H9 (cell line): ENCODE data around the gene TSPAN18. TPM values are rescaled to one million over a fixed set of nuclear protein-coding genes. Genes with fewer than 3 reads are reported as not detected.

Experiments used
- DNase-seq: peaks from one replicate; pipeline ENCODE4 v3.0.0-alpha.2; 2017
- H2AFZ ChIP-seq: one replicate; pipeline ENCODE4 v1.6.1; 2013; ENCODE audit warnings: mild to moderate bottlenecking, low read length, control low read depth, moderate library complexity
- H2AK5ac ChIP-seq: 2 replicates; pipeline ENCODE4 v1.6.1; 2013; ENCODE audit warnings: low read length, control low read depth, mixed read lengths; ENCODE audit not compliant: insufficient read length
- H2BK120ac ChIP-seq: one replicate; pipeline ENCODE4 v1.6.1; 2013; ENCODE audit warnings: low read depth, mild to moderate bottlenecking, low read length, control low read depth, inconsistent platforms; ENCODE audit not compliant: poor library complexity, severe bottlenecking
- H2BK12ac ChIP-seq: 2 replicates; pipeline ENCODE4 v1.6.1; 2013; ENCODE audit warnings: low read length, control low read depth, mixed read lengths, low read depth; ENCODE audit not compliant: insufficient read length
- H2BK15ac ChIP-seq: 2 replicates; pipeline ENCODE4 v1.6.1; 2013; ENCODE audit warnings: low read depth, low read length, control low read depth
- H2BK20ac ChIP-seq: one replicate; pipeline ENCODE4 v1.6.1; 2013; ENCODE audit warnings: low read depth, mild to moderate bottlenecking, low read length, control low read depth, inconsistent platforms; ENCODE audit not compliant: poor library complexity, severe bottlenecking
- H2BK5ac ChIP-seq: 2 replicates; pipeline ENCODE4 v1.6.1; 2013; ENCODE audit warnings: low read length, control low read depth, mixed read lengths; ENCODE audit not compliant: insufficient read length
- H3K14ac ChIP-seq: 2 replicates; pipeline ENCODE4 v1.6.1; 2013; ENCODE audit warnings: low read length, control low read depth; ENCODE audit not compliant: insufficient read depth
- H3K18ac ChIP-seq: 2 replicates; pipeline ENCODE4 v1.6.1; 2013; ENCODE audit warnings: low read depth, mild to moderate bottlenecking, mixed read lengths, low read length, control low read depth; ENCODE audit not compliant: insufficient read length
- H3K23ac ChIP-seq: 2 replicates; pipeline ENCODE4 v1.6.1; 2013; ENCODE audit warnings: low read length, control low read depth, mixed read lengths, low read depth; ENCODE audit not compliant: insufficient read length
- H3K23me2 ChIP-seq: 2 replicates; pipeline ENCODE4 v1.6.1; 2013; ENCODE audit warnings: low read depth, mild to moderate bottlenecking, mixed read lengths, low read length, control low read depth; ENCODE audit not compliant: insufficient read length, poor library complexity, severe bottlenecking
- H3K27ac ChIP-seq: 2 replicates; pipeline ENCODE4 v1.5.1; 2013; ENCODE audit warnings: low read length, control low read depth, mixed read lengths, low read depth; ENCODE audit not compliant: insufficient read length
- H3K27me3 ChIP-seq: 2 replicates; pipeline ENCODE4 v1.6.1; 2013; ENCODE audit warnings: low read length, control low read depth, inconsistent platforms; ENCODE audit not compliant: insufficient read depth
- H3K4ac ChIP-seq: 2 replicates; pipeline ENCODE4 v1.6.1; 2013; ENCODE audit warnings: low read depth, mild to moderate bottlenecking, control low read depth, inconsistent platforms, low read length, moderate library complexity
- H3K4me1 ChIP-seq: 2 replicates; pipeline ENCODE4 v1.6.1; 2013; ENCODE audit warnings: low read length, control low read depth, inconsistent platforms; ENCODE audit not compliant: insufficient read depth
- H3K4me2 ChIP-seq: 2 replicates; pipeline ENCODE4 v1.6.1; 2013; ENCODE audit warnings: low read length, control low read depth, mixed read lengths; ENCODE audit not compliant: insufficient read length, insufficient read depth
- H3K56ac ChIP-seq: 2 replicates; pipeline ENCODE4 v1.6.1; 2013; ENCODE audit warnings: low read depth, mild to moderate bottlenecking, mixed read lengths, low read length, control low read depth; ENCODE audit not compliant: insufficient read length
- H3K79me1 ChIP-seq: 2 replicates; pipeline ENCODE4 v1.6.1; 2013; ENCODE audit warnings: low read depth, mild to moderate bottlenecking, moderate library complexity, low read length, control low read depth, inconsistent platforms; ENCODE audit not compliant: insufficient read depth, poor library complexity, severe bottlenecking
- H3K79me2 ChIP-seq: 2 replicates; pipeline ENCODE4 v1.6.1; 2013; ENCODE audit warnings: low read length, control low read depth, inconsistent platforms; ENCODE audit not compliant: insufficient read depth
- H3K9ac ChIP-seq: 2 replicates; pipeline ENCODE4 v1.6.1; 2013; ENCODE audit warnings: low read length, control low read depth, mixed read lengths; ENCODE audit not compliant: insufficient read length; ENCODE audit errors: extremely low read depth
- H3K9me3 ChIP-seq: one replicate; pipeline ENCODE4 v1.6.1; 2013; ENCODE audit warnings: low read depth, low read length, inconsistent platforms; ENCODE audit not compliant: control insufficient read depth
- H3T11ph ChIP-seq: one replicate; pipeline ENCODE4 v1.6.1; 2013; ENCODE audit warnings: mild to moderate bottlenecking, low read length, control low read depth, inconsistent platforms
- H4K20me1 ChIP-seq: one replicate; pipeline ENCODE4 v1.6.1; 2013; ENCODE audit not compliant: control insufficient read depth, insufficient read length, insufficient read depth
- H4K5ac ChIP-seq: 2 replicates; pipeline ENCODE4 v1.6.1; 2013; ENCODE audit warnings: low read depth, mild to moderate bottlenecking, mixed read lengths, low read length, control low read depth; ENCODE audit not compliant: insufficient read length
- H4K8ac ChIP-seq: replicated peaks from 2 replicates; pipeline ENCODE4 v1.6.1; 2013; ENCODE audit warnings: low read length, control low read depth, mixed read lengths, low read depth; ENCODE audit not compliant: insufficient read length
- H4K91ac ChIP-seq: 2 replicates; pipeline ENCODE4 v1.6.1; 2013; ENCODE audit warnings: low read depth, mild to moderate bottlenecking, moderate library complexity, mixed read lengths, low read length, control low read depth; ENCODE audit not compliant: insufficient read length
- H3K27ac Mint-ChIP-seq, 3 experiments: 2 replicates in 2 of 3; 3 replicates in 1 of 3; pipeline ENCODE4 v1.8.0; 2020 to 2021; ENCODE audit warnings: mixed read lengths in 3 of 3, mild to moderate bottlenecking in 1 of 3, moderate library complexity in 1 of 3
- H3K27me3 Mint-ChIP-seq: 2 replicates; pipeline ENCODE4 v1.8.0; 2021; ENCODE audit warnings: low read depth, mild to moderate bottlenecking, moderate library complexity, mixed read lengths
- H3K36me3 Mint-ChIP-seq, 3 experiments: 2 replicates in 2 of 3; 3 replicates in 1 of 3; pipeline ENCODE4 v1.8.0; 2020 to 2021; ENCODE audit warnings: low read depth in 3 of 3, mixed read lengths in 3 of 3; ENCODE audit not compliant: insufficient read depth in 1 of 3
- H3K4me1 Mint-ChIP-seq, 2 experiments: 2 replicates each; pipeline ENCODE4 v1.8.0; 2020; ENCODE audit warnings: mixed read lengths in 2 of 2
- H3K4me3 Mint-ChIP-seq, 2 experiments: 2 replicates in 1 of 2; 3 replicates in 1 of 2; pipeline ENCODE4 v1.8.0; 2020 to 2021; ENCODE audit warnings: mild to moderate bottlenecking in 2 of 2, mixed read lengths in 2 of 2, moderate library complexity in 1 of 2
- H3K9me3 Mint-ChIP-seq, 2 experiments: 2 replicates in 1 of 2; 3 replicates in 1 of 2; pipeline ENCODE4 v1.8.0; 2020; ENCODE audit warnings: mild to moderate bottlenecking in 2 of 2, mixed read lengths in 2 of 2, moderate library complexity in 1 of 2
- WGBS: extraction: QIAGEN DNeasy Blood & Tissue Kit; methylation state at CpG from one replicate; pipeline ENCODE4 v1.1.7; 2013; ENCODE audit warnings: missing lambda C conversion rate, low lambda C conversion rate, mixed read lengths; ENCODE audit not compliant: insufficient read length; ENCODE audit errors: extremely low coverage; 5-methylcytosine and 5-hydroxymethylcytosine counted together
- total RNA-seq: library from RNA; stranded (reverse); gene quantifications from 2 replicates; pipeline ENCODE4 v1.2.1, GENCODE V29; 2021
- TF ChIP-seq, protein P1 (sequence below): fragments of 200-600 bp; sonication (generic); conservative IDR thresholded peaks from 3 replicates; pipeline ENCODE4 v1.8.0; 2021; ENCODE audit warnings: antibody characterized with exemption, mild to moderate bottlenecking

TSPAN18 gene
- total RNA-seq, 1 experiment from 2014 or later: 25.3 TPM

DNA sequence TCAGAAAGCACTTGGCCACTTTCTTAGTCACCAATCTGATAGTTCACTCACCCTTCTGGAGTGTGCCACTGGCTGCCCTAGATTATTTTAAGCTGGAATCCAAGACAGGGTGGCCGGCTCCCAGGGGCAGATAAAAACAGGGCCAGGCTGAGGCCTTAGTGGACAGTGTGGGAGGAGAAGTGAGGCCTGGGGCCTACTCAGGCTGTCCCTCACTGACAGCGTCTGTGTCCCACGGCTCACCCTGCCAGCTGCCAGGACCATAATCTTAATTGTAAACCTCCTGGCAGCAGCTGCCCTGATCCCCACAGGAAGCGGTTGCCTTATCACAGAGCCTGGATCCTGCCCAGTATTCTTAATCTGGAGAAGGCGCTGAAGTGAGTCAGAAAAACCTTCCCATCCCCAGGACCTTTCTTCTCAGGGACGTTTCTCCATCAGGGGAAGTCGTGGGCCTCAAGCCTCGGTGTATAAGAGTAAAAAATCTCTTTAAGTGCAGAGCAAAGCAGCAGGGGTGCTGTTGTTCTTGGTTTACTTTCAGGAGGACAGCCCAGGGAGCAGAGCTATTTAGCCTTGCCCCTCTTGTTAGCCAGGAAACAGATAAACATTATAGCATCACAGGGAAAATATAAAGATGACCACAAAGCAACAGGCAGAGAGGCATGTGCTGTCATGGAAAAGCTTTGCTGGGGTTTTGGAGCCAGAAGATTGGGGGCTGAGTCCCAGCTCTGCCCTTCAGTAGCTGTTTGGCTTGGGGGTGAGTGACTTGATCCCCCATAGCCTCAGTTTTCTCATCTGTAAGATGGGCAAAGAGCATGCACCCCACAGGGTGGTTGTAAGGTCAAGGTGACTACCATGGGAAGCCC lies 39.6 kb downstream of the TSPAN18 start:
- no peak overlapping the region for H2AFZ ChIP-seq
- H3K18ac ChIP-seq: no peak overlapping the region

More for the DNA sequence above, 39.6 kb downstream of the TSPAN18 start:
- H3K4me1 ChIP-seq: peaks cover 4% of the 10 kb centered on the region; the same call in 1 of the 2 replicates
- no peak overlapping the region for H2AK5ac ChIP-seq
- TF ChIP-seq, protein P1, sequence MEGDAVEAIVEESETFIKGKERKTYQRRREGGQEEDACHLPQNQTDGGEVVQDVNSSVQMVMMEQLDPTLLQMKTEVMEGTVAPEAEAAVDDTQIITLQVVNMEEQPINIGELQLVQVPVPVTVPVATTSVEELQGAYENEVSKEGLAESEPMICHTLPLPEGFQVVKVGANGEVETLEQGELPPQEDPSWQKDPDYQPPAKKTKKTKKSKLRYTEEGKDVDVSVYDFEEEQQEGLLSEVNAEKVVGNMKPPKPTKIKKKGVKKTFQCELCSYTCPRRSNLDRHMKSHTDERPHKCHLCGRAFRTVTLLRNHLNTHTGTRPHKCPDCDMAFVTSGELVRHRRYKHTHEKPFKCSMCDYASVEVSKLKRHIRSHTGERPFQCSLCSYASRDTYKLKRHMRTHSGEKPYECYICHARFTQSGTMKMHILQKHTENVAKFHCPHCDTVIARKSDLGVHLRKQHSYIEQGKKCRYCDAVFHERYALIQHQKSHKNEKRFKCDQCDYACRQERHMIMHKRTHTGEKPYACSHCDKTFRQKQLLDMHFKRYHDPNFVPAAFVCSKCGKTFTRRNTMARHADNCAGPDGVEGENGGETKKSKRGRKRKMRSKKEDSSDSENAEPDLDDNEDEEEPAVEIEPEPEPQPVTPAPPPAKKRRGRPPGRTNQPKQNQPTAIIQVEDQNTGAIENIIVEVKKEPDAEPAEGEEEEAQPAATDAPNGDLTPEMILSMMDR: no peak
- H3K79me1 ChIP-seq: no peaks in the 10 kb centered on the region
- H3K4me2 ChIP-seq: no peak overlapping the region
- no peak overlapping the region for H3K56ac ChIP-seq
- H2BK15ac ChIP-seq: no peak overlapping the region
- H4K5ac ChIP-seq: no peak overlapping the region
- Mint-ChIP-seq H3K9me3 (peaks cover 9 to 14% of the 10 kb centered on the region in 2 experiments; a peak in 4 of 5 replicates), H3K27ac (no peak overlapping the region), H3K27me3 (peaks cover 33% of the 10 kb centered on the region), H3K4me1 (peaks cover 37 to 41% of the 10 kb centered on the region in 2 experiments), H3K4me3 (no peak overlapping the region; a peak in 1 of 5 replicates), H3K36me3 (peaks cover 9 to 21% (median 20%) of the 10 kb centered on the region in 3 experiments)
- H2BK120ac ChIP-seq: no peak overlapping the region
- no peak overlapping the region for H3K23ac ChIP-seq
- H3K79me2 ChIP-seq: no peaks in the 10 kb centered on the region
- no peak overlapping the region for H3K14ac ChIP-seq
- no peaks in the 10 kb centered on the region for H4K20me1 ChIP-seq
- no peaks in the 10 kb centered on the region for H3K9me3 ChIP-seq
- no peak overlapping the region for H4K91ac ChIP-seq
- H2BK5ac ChIP-seq: no peak overlapping the region
- no peak overlapping the region for H2BK20ac ChIP-seq
- no peak overlapping the region for H4K8ac ChIP-seq
- H3K27me3 ChIP-seq: no peaks in the 10 kb centered on the region; the same call in 1 of the 2 replicates
- no CpG with 5 or more reads among the region's 8 CpGs for WGBS
- H3T11ph ChIP-seq: no peak overlapping the region
- no peaks in the 10 kb centered on the region for H3K23me2 ChIP-seq
- no peak overlapping the region for H3K9ac ChIP-seq
- no peak overlapping the region for H3K4ac ChIP-seq
- peak; percentile 22 for DNase-seq
- H3K27ac ChIP-seq: no peak overlapping the region
- no peak overlapping the region for H2BK12ac ChIP-seq
